IMR-90 (cell line): ENCODE measurements around the gene PM20D1. TPM values are rescaled to one million over a fixed set of nuclear protein-coding genes. Genes with fewer than 3 reads are reported as not detected.

Source experiments
- ATAC-seq: fragments of 200-7000 bp; cut with Tn5 transposase; 2 replicates; pipeline ENCODE4 v1.9.1; 2020; ENCODE audit warnings: low read depth, mild to moderate bottlenecking, moderate library complexity
- BruUV-seq: library from RNA; stranded (reverse); fragments of 400-500 nt; replicated peaks from 2 replicates; lab custom pipeline; 2021; lab: Mats Ljungman, UMichigan
- CTCF ChIA-PET: fragments of 300-600 bp; formaldehyde crosslinking; extraction: SDS; loops from one replicate; lab custom pipeline; 2021; ENCODE audit warnings: antibody characterized with exemption; lab: Yijun Ruan, JAX
- POLR2A ChIA-PET: fragments of 300-600 bp; sonication (Branson Sonifier 250); formaldehyde crosslinking; loops from one replicate; lab custom pipeline; 2022; ENCODE audit warnings: antibody characterized with exemption; ENCODE audit not compliant: unreplicated experiment; lab: Charles Lee
- DNase-seq: peaks from one replicate; pipeline ENCODE4 v3.0.0; 2013
- H2AFZ ChIP-seq: replicated peaks from 2 replicates; pipeline ENCODE3; 2013; ENCODE audit warnings: low read length, mild to moderate bottlenecking; ENCODE audit not compliant: poor library complexity
- H2AK5ac ChIP-seq: 2 replicates; pipeline ENCODE4 v1.6.1; 2013; ENCODE audit warnings: low read depth, low read length, inconsistent platforms
- H2AK9ac ChIP-seq: replicated peaks from 2 replicates; pipeline ENCODE3; 2013; ENCODE audit warnings: mild to moderate bottlenecking, low read depth, low read length, moderate library complexity; ENCODE audit not compliant: poor library complexity
- H2BK120ac ChIP-seq: 2 replicates; pipeline ENCODE4 v1.6.1; 2013; ENCODE audit warnings: low read depth, low read length, inconsistent platforms
- H2BK15ac ChIP-seq: 3 replicates; pipeline ENCODE4 v1.6.1; 2013; ENCODE audit warnings: low read depth, low read length, inconsistent platforms
- H2BK20ac ChIP-seq: 2 replicates; pipeline ENCODE4 v1.6.1; 2013; ENCODE audit warnings: low read depth, mild to moderate bottlenecking, inconsistent platforms, low read length, moderate library complexity
- H2BK5ac ChIP-seq: 2 replicates; pipeline ENCODE4 v1.6.1; 2013; ENCODE audit warnings: mild to moderate bottlenecking, low read depth, low read length, inconsistent platforms; ENCODE audit not compliant: poor library complexity, severe bottlenecking
- H3K14ac ChIP-seq: replicated peaks from 2 replicates; pipeline ENCODE4 v1.6.1; 2013; ENCODE audit warnings: low read depth, low read length, inconsistent platforms
- H3K18ac ChIP-seq: 2 replicates; pipeline ENCODE4 v1.6.1; 2013; ENCODE audit warnings: low read depth, low read length, control low read depth
- H3K23ac ChIP-seq: 2 replicates; pipeline ENCODE4 v1.6.1; 2013; ENCODE audit warnings: low read depth, low read length, inconsistent platforms
- H3K27ac ChIP-seq: 2 replicates; pipeline ENCODE4 v1.5.1; 2013; ENCODE audit warnings: mild to moderate bottlenecking, control low read depth, low read length; ENCODE audit not compliant: insufficient read depth
- H3K27me3 ChIP-seq: 2 replicates; pipeline ENCODE4 v1.6.1; 2013; ENCODE audit warnings: low read length; ENCODE audit not compliant: control insufficient read depth, insufficient read depth
- H3K36me3 ChIP-seq: 2 replicates; pipeline ENCODE4 v1.6.1; 2013; ENCODE audit warnings: low read length, mixed read lengths; ENCODE audit not compliant: control insufficient read depth, insufficient read depth
- H3K4ac ChIP-seq: 2 replicates; pipeline ENCODE4 v1.6.1; 2013; ENCODE audit warnings: low read depth, low read length, inconsistent platforms
- H3K4me1 ChIP-seq: 2 replicates; pipeline ENCODE4 v1.6.1; 2013; ENCODE audit warnings: low read length, mixed read lengths; ENCODE audit not compliant: control insufficient read depth, insufficient read depth
- H3K4me2 ChIP-seq: 2 replicates; pipeline ENCODE4 v1.6.1; 2013; ENCODE audit warnings: low read depth, mild to moderate bottlenecking, control low read depth, low read length, moderate library complexity
- H3K4me3 ChIP-seq: 2 replicates; pipeline ENCODE4 v1.5.1; 2013; ENCODE audit warnings: low read depth, mild to moderate bottlenecking, control low read depth, low read length, moderate library complexity; ENCODE audit not compliant: insufficient read depth
- H3K56ac ChIP-seq: 2 replicates; pipeline ENCODE4 v1.6.1; 2013; ENCODE audit warnings: low read length, inconsistent platforms; ENCODE audit not compliant: insufficient read depth; ENCODE audit errors: extremely low read depth
- H3K79me1 ChIP-seq, 2 experiments: 2 replicates each; pipeline ENCODE4 v1.6.1; 2013; ENCODE audit warnings: low read length in 2 of 2, inconsistent platforms in 1 of 2, low read depth in 1 of 2
- H3K9ac ChIP-seq: 2 replicates; pipeline ENCODE4 v1.6.1; 2013; ENCODE audit warnings: low read depth, low read length, control low read depth
- H3K9me1 ChIP-seq: 2 replicates; pipeline ENCODE4 v1.6.1; 2013; ENCODE audit warnings: low read length, inconsistent platforms; ENCODE audit not compliant: insufficient read depth
- H3K9me3 ChIP-seq: 2 replicates; pipeline ENCODE4 v1.6.1; 2013; ENCODE audit warnings: low read length; ENCODE audit not compliant: control insufficient read depth, insufficient read depth
- H4K20me1 ChIP-seq: 2 replicates; pipeline ENCODE4 v1.6.1; 2013; ENCODE audit warnings: low read length, inconsistent platforms; ENCODE audit not compliant: insufficient read depth
- H4K5ac ChIP-seq: 2 replicates; pipeline ENCODE4 v1.6.1; 2013; ENCODE audit warnings: mild to moderate bottlenecking, low read depth, low read length, control low read depth
- H4K8ac ChIP-seq, 2 experiments: 2 replicates each; pipeline ENCODE4 v1.6.1; 2013; ENCODE audit warnings: low read depth in 2 of 2, low read length in 2 of 2, control low read depth in 1 of 2, inconsistent platforms in 1 of 2
- H4K91ac ChIP-seq: 2 replicates; pipeline ENCODE4 v1.6.1; 2013; ENCODE audit warnings: low read depth, low read length, inconsistent platforms; ENCODE audit not compliant: insufficient read depth
- CEBPB ChIP-seq: IDR thresholded peaks from 2 replicates; pipeline ENCODE4 v1.6.1; 2012; ENCODE audit warnings: low read depth, low read length, improper control_type of control experiment
- NFE2L2 ChIP-seq: fragments of 150-350 bp; IDR thresholded peaks from 2 replicates; pipeline ENCODE4 v1.6.1; 2016; ENCODE audit warnings: low read depth, mild to moderate bottlenecking, low read length
- RAD21 ChIP-seq: IDR thresholded peaks from 2 replicates; pipeline ENCODE4 v1.6.1; 2012; ENCODE audit warnings: low read length, improper control_type of control experiment
- SMC3 ChIP-seq: fragments of 150-350 bp; IDR thresholded peaks from 2 replicates; pipeline ENCODE4 v1.6.1; 2016; ENCODE audit warnings: low read depth, mild to moderate bottlenecking, antibody characterized with exemption, low read length, moderate library complexity
- WGBS, 2 experiments: methylation state at CpG; one replicate each; pipeline versions ENCODE4 v1.1.5 to v1.1.7; 2013; ENCODE audit warnings: missing lambda C conversion rate in 2 of 2; ENCODE audit not compliant: insufficient read length in 1 of 2; ENCODE audit errors: extremely low coverage in 2 of 2; 5-methylcytosine and 5-hydroxymethylcytosine counted together
- dilution Hi-C: fragments of 300-500 bp; cut with HindIII; formaldehyde crosslinking; loops from one replicate; pipeline ENCODE4 v1.14.3; 2018; ENCODE audit warnings: low sequenced_read_pairs; ENCODE audit not compliant: unreplicated experiment
- in situ Hi-C: fragments of 300-500 bp; cut with MboI; formaldehyde crosslinking; loops from 3 replicates; pipeline ENCODE4 v1.14.3; 2019; ENCODE audit warnings: low sequenced_read_pairs, inconsistent platforms, mixed read lengths
- intact Hi-C: fragments of 100-400 bp; cut with micrococcal nuclease; formaldehyde crosslinking; loops from 2 replicates; pipeline ENCODE4 v1.10.0; 2022
- polyA plus RNA-seq, 3 experiments: library from polyadenylated mRNA; depleted of rRNA; stranded (reverse); fragments of >200 nt; gene quantifications; 2 replicates each; pipeline ENCODE4 v1.2.3, GENCODE V29; 2012; ENCODE audit warnings: low replicate concordance in 1 of 3
- total RNA-seq: library from RNA; depleted of rRNA; stranded (reverse); fragments of >200 nt; gene quantifications from 2 replicates; pipeline ENCODE4 v1.2.3, GENCODE V29; 2012

PM20D1 gene
- total and polyA plus RNA-seq, 2 of the 4 experiments (the other 2 are of a cell fraction) = not detected

- no peak overlapping the region for H3K4ac ChIP-seq
- dilution Hi-C loops (no loop called here), in situ Hi-C loops (no loop called here), intact Hi-C loops (no loop called here)
- H3K9ac ChIP-seq = no peak overlapping the region
- H3K27ac ChIP-seq = no peak overlapping the region
- H2BK20ac ChIP-seq = no peak overlapping the region
- H3K4me2 ChIP-seq = no peak overlapping the region
- no peaks in the 10 kb centered on the region for H3K79me1 ChIP-seq
- no peak overlapping the region for H4K5ac ChIP-seq
- H3K27me3 ChIP-seq = peaks cover 15% of the 10 kb centered on the region
- peaks cover 3% of the 10 kb centered on the region for H3K4me1 ChIP-seq
- no peak overlapping the region for H3K14ac ChIP-seq
- peaks cover 2% of the 10 kb centered on the region; the same call in 1 of the 2 replicates for H3K9me1 ChIP-seq
- no peak overlapping the region for H4K91ac ChIP-seq
- H2AFZ ChIP-seq = no peak overlapping the region
- CTCF ChIA-PET = no interaction called here
- no peak overlapping the region for H2BK15ac ChIP-seq
- H2AK5ac ChIP-seq = no peak overlapping the region
- H3K9me3 ChIP-seq = no peaks in the 10 kb centered on the region
- no peak for ATAC-seq
- no peak overlapping the region for H3K4me3 ChIP-seq
- no peak overlapping the region for H3K18ac ChIP-seq
- POLR2A ChIA-PET = no interaction called here
- no peaks in the 10 kb centered on the region for H3K36me3 ChIP-seq
- no peak overlapping the region for H2BK120ac ChIP-seq
- no TSS peak for BruUV-seq
- H4K20me1 ChIP-seq = no peaks in the 10 kb centered on the region
- WGBS, 2 experiments = 38% methylated on average over 1 of the region's 3 CpGs; no CpG with 5 or more reads in 1 of the 2 experiments
- DNase-seq = no peak
- H2AK9ac ChIP-seq = no peak overlapping the region
- H3K56ac ChIP-seq = no peak overlapping the region
- no peak overlapping the region for H3K23ac ChIP-seq
- no peak overlapping the region for H4K8ac ChIP-seq
- no peak for TF ChIP-seq CEBPB
- no peak for TF ChIP-seq RAD21
- no peak for TF ChIP-seq NFE2L2
- TF ChIP-seq SMC3 = no peak
- H2BK5ac ChIP-seq = no peak overlapping the region
These were observed 6.7 kb downstream of the PM20D1 start for GRCh38 chr1:205843036-205843859.
